Stromal cell of bone marrow (primary cell): ENCODE measurements around the gene PES1.
"Not testable (repeated sequence)": the region's sequence is repeated elsewhere in the genome, so short reads cannot be mapped to it uniquely, and the experiment has no call there.

Experiments used
- DNase-seq: peaks from one replicate; pipeline ENCODE4 v3.0.0-alpha.2; 2012; ENCODE audit warnings: low read depth

PES1 gene

GRCh38 chr22:30591588-30592359 lies at the start of gene PES1:
TSS of gene PES1 (minus strand) at chr22:30591910. CDS start at chr22:30591833, 77 bp downstream.
- peak; percentile 98 for DNase-seq

DNA sequence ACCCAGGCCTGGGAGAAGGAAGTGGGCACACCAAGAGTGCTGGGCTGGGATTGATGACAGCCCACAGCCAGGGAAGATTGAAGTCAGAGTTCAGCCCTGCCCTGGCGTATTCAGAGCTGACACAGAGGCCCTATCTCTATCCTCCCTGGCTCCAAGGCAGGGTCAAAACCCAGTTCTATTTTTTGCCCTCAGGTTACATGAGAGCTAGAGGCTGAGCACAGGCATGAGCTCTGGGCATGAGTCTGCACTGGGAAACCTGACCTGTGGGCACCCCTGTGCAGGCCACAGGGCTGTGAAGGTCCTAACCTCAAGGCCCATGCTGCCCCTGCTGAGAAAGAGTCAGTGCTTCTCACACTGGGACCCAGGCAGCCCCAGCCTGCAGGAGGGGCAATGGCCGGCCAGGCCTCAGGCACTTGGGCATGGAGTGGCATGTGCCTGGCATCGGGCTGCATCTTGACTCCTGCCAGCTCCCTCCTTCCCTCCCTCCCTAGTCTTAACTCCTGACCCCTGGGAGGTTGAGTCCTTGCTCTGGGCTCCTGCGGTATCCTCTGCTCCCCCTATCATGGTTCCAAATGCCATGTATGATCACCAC lies 49.2 kb upstream of the PES1 start:
- no peak for DNase-seq

GRCh38 chr22:30640361-30640760 lies 48.7 kb upstream of the PES1 start:
- DNase-seq, result no peak

DNA sequence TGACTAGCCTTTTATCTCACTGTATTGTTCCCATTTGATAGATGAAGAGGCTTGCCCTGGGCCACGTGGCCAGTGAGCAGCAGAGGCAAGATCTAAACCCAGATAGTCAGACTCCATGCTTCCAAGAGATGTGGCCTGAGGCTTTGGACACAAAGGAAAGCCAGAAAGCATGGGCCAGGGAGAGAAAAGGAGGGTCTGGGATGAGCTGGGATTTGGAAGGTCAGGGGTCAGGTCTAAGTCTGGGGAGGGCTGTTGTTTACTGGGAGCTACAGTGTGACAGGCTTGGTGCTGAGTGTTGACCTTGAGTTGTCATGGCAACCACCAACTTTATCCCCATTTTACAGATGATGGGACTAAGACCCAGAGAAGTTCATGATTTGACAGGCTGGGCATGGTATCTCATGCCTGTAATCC lies 46.0 kb upstream of the PES1 start:
- DNase-seq, result no peak

GRCh38 chr22:30636226-30637077 lies 44.7 kb upstream of the PES1 start:
- no peak for DNase-seq

GRCh38 chr22:30635273-30636225 lies 43.8 kb upstream of the PES1 start, which contains the start of gene SLC35E4:
TSS of gene SLC35E4 (plus strand) at chr22:30635781. CDS start at chr22:30636451, 670 bp downstream.
- DNase-seq, result peak; percentile 81

- DNase-seq, result peak; percentile 78
Observed at GRCh38 chr22:30634471-30635233, 42.9 kb upstream of the PES1 start.

GRCh38 chr22:30631469-30631868 lies 39.8 kb upstream of the PES1 start:
- DNase-seq, result not testable (repeated sequence)

- DNase-seq, result no peak
Observed at GRCh38 chr22:30628491-30628890, 36.8 kb upstream of the PES1 start.

DNA sequence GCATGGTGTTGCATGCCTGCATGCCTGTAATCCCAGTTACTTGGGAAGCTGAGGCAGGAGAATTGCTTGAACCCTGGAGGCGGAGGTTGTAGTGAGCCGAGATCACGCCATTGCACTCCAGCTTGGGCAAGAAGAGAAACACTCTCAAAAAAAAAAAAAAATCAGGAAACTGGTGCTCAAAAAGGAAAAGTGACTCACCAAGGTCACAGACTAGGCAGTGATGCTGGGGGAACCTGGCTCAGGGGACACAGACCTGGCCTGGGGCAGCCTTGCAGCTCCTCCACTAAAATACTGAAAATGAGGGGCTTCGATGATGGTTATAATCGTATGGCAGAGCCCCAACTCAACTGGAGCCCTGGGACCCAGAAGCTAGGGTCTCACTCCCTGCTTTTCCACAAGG lies 35.8 kb upstream of the PES1 start:
- DNase-seq, result no peak

DNA sequence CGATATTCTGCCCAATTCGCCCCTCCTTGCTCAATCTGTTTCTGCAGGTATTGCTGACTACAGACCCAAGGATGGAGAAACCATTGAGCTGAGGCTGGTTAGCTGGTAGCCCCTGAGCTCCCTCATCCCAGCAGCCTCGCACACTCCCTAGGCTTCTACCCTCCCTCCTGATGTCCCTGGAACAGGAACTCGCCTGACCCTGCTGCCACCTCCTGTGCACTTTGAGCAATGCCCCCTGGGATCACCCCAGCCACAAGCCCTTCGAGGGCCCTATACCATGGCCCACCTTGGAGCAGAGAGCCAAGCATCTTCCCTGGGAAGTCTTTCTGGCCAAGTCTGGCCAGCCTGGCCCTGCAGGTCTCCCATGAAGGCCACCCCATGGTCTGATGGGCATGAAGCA lies 34.7 kb upstream of the PES1 start:
- DNase-seq, result no peak

DNA sequence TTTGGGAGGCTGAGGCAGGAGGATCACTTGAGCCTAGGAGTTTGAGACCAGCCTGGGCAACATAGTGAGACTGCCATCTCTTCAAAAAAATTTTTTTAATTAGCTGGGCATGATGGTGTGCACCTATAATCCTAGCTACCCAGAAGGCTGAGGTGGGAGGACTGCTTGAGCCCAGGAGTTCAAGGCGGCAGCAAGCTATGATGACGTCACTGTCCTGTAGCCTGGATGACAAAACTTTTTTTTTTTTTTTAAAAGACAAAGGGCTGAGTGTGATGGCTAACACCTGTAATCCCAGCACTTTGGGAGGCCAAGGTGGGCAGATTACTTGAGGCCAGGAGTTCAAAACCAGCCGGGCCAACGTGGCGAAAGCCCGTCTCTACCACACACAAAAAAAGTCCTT lies 28.2 kb upstream of the PES1 start:
- not testable (repeated sequence) for DNase-seq

DNA sequence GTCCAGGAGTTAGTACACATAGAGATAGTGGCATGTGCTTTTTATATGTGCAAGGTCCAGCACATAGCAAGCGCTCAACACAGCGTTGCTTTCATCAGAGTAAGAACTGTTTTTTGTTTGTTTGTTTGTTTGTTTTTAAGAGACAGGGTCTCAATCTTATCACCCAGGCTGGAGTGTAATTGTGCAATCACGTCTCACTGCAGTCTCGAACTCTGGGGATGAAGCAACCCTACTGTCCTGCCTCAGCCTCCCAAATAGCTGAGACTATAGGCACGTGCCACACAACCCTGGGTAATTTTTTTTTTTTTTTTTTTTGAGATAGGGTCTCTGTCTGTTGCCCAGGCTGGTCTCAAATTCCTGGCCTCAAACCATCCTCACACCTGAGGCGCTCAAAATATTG lies 26.1 kb upstream of the PES1 start:
- DNase-seq, result no peak

DNA sequence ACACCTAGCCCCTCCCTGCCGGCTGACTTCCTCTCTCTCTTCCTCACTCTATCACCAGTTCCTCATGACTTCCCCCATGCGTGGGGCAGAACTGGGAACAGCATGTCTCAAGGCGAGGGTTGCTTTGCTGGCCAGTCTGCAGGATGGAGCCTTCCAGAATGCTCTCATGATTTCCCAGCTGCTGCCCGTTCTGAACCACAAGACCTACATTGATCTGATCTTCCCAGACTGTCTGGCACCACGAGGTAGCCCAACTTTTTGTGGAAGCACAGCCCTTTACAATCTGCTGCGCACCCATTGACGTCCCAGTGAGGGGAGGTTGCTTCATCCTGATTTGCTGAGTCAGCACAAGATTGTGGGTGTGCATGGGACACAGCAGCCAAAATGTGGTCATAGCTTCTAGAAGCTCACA lies 23.8 kb upstream of the PES1 start:
- no peak for DNase-seq

GRCh38 chr22:30614879-30615278 lies 23.2 kb upstream of the PES1 start:
- DNase-seq, result no peak

- no peak for DNase-seq
Observed at GRCh38 chr22:30614268-30614667, 22.6 kb upstream of the PES1 start.

DNA sequence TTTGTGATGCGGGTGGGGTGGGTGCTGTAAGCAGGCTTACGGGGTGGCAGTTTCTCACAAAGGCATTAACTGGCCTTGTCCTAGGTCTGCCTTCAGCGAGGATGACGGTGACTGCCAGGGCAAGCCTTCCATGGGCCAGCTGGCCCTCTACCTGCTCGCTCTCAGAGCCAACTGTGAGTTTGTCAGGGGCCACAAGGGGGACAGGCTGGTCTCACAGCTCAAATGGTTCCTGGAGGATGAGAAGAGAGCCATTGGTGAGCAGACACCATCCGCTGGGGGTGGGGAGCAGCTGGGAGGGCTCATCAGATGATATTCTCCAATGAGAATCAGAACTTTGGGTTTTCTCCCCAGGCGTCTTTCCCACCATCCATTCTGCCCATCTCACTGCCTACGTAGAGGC lies 21.1 kb upstream of the PES1 start:
- no peak for DNase-seq

GRCh38 chr22:30611197-30611596 lies 19.5 kb upstream of the PES1 start:
- DNase-seq, result no peak

- no peak for DNase-seq
Observed at GRCh38 chr22:30610299-30610698, 18.6 kb upstream of the PES1 start.

DNA sequence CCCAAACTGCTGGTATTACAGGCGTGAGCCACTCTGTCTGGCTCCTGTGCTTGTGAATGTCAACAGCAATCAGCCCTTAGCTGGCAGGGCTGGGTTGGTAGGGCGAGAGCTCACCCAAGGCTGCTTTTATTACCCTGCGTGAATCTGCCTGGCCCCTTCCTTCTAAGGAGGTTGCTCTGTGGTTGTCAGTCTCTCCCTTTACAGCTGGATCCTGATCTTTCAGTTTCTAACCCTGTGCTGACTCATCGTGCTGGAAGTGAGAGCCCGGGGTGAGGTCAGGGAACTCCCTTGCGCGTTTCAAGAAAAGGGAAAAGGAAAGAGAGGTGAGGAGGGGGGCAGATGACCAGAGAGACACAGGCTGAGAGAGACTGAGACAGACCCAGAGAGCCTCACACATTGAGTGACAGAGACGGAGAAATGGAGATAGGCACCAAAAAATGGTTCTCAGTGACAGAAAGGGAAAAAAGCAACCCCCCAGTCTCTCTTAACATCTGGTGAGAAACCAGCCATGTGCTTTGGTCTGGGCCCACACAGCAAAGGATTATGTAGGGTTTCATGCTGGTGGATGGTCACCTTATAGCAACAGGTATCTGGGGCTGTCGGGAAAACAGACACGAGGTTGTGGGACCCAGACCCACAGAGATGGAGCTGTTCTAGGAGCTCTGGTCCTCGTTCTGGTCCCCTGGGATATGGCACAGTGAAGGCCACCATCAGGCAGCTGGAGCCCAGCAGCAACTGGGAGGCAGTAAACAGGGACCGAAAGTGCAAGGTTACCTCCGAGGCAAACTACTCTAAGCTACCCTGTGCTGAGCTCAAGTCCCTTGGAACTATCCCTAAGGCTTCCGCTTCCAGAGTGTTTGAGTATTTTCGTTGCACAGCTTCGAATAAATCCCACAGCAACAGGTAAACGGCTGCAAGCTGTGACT lies 17.8 kb upstream of the PES1 start:
- DNase-seq, result peak; percentile 68
